ENCODE measurements around the gene RIPOR2. TPM values are rescaled to one million over a fixed set of nuclear protein-coding genes. Genes with fewer than 3 reads are reported as not detected.

RIPOR2 gene
- total and polyA plus RNA-seq, 2 donors (not counting 3 experiments of a cell fraction or from before 2014, with no cell fraction given) = 0.10 TPM; not detected in 1

GRCh38 chr6:24844903-24845302, 90.9 kb downstream of the RIPOR2 start:
- POLR2A ChIA-PET = no interaction called here
- Histone ChIP-seq H3K9ac (replicated peaks; ENCODE audit: extremely low read depth, insufficient read depth, low read length) (no peak overlapping the region), H3K4me2 (ENCODE audit: insufficient read depth, low read length) (no peak overlapping the region), H3K36me3 (ENCODE audit: control insufficient read depth in 2 of 2, extremely low read depth in 1 of 2, insufficient read depth in 2 of 2, low read length in 2 of 2) (no peaks in the 10 kb centered on the region), H2AFZ (ENCODE audit: low read depth, low read length) (no peak overlapping the region), H3K4me1 (ENCODE audit: control insufficient read depth, extremely low read depth, insufficient read depth, low read length) (no peaks in the 10 kb centered on the region), H3K27ac (ENCODE audit: insufficient read depth, low read depth, low read length) (no peak overlapping the region), H3K79me2 (ENCODE audit: control insufficient read depth, insufficient read depth, low read length) (no peaks in the 10 kb centered on the region), H3K9me3 (replicated peaks; ENCODE audit: control insufficient read depth, insufficient read depth, low read length) (no peaks in the 10 kb centered on the region), H3K9me1 (replicated peaks; ENCODE audit: control insufficient read depth, extremely low read depth, insufficient read depth, low read length) (no peaks in the 10 kb centered on the region), H3K27me3 (ENCODE audit: control insufficient read depth in 2 of 2, insufficient read depth in 2 of 2, low read length in 2 of 2) (peaks cover 0 to 4% of the 10 kb centered on the region in 2 experiments), H3K4me3 (replicated peaks in 1 of 3; ENCODE audit: insufficient read depth in 1 of 3, low read depth in 1 of 3, low read length in 3 of 3) (no peak overlapping the region), H4K20me1 (replicated peaks; ENCODE audit: control insufficient read depth, extremely low read depth, insufficient read depth, low read length) (no peaks in the 10 kb centered on the region)
- CTCF ChIA-PET = interaction anchor here (1.0 to 1.5 kb wide), 2 partner anchors 11 to 173 kb away, joined by 4 to 5 read pairs; no protein-coding TSS in a partner anchor
- DNase-seq (ENCODE audit: low read depth, low spot score) (no peak), FAIRE-seq (no peak)
- intact Hi-C loops (cut with micrococcal nuclease) (no loop called here), dilution Hi-C loops (cut with MboI; ENCODE audit: extremely low pct_ligation_motif_present, low sequenced_read_pairs) (no loop called here)
- TF ChIP-seq FOS (IDR thresholded peaks at IDR 0.05; ENCODE audit: borderline replicate concordance, insufficient read depth, low read length) (no peak), GATA2 (IDR thresholded peaks at IDR 0.05; ENCODE audit: insufficient read depth, insufficient read length, low read depth, low read length) (no peak), POLR2A (IDR thresholded peaks at IDR 0.05; ENCODE audit: low read depth, low read length) (no peak), JUN (IDR thresholded peaks at IDR 0.05; ENCODE audit: borderline replicate concordance, insufficient read depth, insufficient read length, low read depth) (no peak), POLR2AphosphoS5 (IDR thresholded peaks at IDR 0.05; ENCODE audit: insufficient read depth, low read depth, low read length) (no peak), MYC (IDR thresholded peaks at IDR 0.05; ENCODE audit: low read depth, low read length) (no peak), EZH2 (IDR thresholded peaks at IDR 0.05; ENCODE audit: borderline replicate concordance, low read depth, low read length, severe bottlenecking) (no peak), CTCF (IDR thresholded peaks at IDR 0.05; ENCODE audit: extremely low read depth in 1 of 2, insufficient read depth in 1 of 2, low read depth in 1 of 2, low read length in 2 of 2) (no peak), MAX (IDR thresholded peaks at IDR 0.05; ENCODE audit: insufficient read depth, insufficient read length) (no peak)
- no TSS peak for BruUV-seq (replicated peaks)

Data from endothelial cell of umbilical vein (primary cell).